Activated naive CD4-positive, alpha-beta T cell treated with Interleukin-2 at 50 U/mL for 16 hours (primary cell): ENCODE data around the gene GLCE.
"Not testable (repeated sequence)": the region's sequence is repeated elsewhere in the genome, so short reads cannot be mapped to it uniquely, and the experiment has no call there.

Experiments
- DNase-seq: peaks from one replicate; pipeline ENCODE4 v3.0.0-alpha.2; 2020

The GLCE gene

DNA sequence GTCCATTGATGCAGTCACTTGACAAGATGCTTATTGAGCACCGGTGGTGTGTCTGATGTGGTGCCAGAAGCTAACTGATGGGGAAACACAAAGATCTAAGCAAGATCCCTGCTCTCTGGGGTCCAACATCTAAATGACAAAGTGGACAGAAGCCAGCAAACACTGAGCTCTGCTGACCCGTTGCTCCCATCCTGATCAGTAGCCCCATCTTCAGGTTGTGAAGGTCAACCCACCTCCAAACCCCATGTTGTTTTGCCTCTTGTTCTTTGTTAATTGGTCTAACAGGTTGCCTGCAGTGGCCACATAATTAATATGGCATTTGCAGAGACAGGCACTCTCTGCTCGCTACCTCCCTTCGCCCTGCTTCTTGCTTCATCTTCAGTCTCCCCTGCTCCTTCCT is 21.5 kb upstream of the GLCE start:
- DNase-seq: no peak

DNA sequence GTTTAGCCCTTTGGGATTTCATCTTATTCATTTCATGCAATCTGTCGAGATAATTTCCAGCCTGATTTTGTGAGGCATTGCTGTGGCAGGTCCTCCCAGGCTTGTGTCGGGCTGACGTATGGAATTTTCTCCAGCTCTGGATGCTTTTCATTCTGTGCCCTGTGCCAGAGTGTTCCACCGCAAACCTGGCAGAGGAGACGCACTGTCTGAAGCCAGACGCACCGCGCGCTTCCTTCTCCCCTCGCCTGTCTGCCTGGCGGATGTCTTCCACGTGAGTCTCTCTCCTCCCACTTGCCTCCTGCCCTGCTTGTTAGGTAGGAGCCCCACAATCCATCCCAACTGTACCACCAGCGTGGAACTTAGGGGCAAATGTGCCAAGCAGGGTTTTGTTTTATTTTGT is 20.1 kb upstream of the GLCE start:
- no peak for DNase-seq

DNA sequence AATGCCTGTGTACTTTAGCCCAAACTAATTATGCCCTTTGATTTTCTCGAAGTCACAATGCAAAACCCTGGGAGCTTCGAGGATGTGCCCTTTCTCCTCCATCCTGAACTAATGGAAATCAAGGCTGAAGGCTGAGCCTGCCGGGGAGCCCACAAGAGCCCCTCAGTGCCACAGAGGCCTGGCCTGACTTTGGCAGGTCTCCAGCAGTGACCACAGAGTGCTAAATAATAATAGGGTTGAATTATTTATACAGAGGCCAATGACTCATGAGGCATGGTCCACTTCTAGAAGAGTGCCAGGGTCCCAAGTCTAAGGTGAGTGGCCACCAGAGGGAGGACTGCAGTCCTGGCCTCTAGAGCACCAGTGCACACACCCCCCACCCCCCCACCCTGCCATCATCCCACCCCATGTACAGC is 19.1 kb upstream of the GLCE start:
- DNase-seq: no peak

DNA sequence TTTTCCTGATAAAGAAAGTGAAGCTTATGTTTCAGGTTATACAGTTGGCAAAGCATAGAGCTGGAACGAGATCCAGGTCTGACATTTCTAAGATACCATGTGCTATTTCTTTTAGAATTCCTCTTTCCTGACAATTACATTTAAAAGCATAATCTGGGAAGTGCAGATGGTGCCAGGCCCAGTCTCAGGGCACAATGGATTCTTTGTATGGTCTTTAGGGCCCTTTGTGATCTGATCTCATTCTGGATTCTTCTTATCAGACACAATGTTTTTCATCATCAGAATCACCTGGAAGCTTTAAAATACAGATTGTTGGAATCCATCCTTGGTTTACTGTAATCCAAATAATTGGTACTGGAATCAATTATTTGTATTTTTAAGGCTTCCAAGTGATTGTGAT is 18.6 kb upstream of the GLCE start:
- no peak for DNase-seq

DNA sequence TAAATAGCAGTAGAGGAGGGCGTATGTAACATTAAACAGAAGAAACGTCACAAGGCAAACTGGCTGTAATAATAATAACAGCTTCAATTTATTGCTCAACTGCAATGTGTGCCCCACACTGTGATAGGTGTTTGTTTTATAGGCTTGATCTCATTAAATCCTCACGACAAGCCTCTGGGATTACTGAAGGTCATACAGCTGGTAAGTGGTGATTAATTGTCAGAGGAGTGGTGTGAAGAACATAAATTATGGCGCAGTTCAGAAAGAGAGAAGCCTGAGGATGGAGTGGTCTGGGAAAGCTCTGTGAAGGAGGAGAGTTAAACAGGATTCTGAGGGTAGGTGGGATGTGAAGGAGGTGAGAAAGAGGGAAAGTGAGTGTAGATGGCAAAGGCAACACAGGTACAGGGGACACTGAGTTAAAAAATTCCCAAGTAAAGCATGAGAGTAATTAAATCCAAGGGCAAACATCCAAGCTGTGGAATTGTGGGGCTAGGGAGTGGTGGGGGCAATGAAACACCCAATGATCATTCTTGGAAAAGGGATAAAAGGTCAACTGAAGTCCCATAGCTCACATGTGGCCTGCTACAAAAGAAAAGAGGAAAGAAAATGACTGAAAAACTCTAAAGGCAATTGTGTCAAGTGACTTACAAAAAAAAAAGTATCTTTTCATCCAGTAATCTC is 16.5 kb upstream of the GLCE start:
- DNase-seq: no peak

DNA sequence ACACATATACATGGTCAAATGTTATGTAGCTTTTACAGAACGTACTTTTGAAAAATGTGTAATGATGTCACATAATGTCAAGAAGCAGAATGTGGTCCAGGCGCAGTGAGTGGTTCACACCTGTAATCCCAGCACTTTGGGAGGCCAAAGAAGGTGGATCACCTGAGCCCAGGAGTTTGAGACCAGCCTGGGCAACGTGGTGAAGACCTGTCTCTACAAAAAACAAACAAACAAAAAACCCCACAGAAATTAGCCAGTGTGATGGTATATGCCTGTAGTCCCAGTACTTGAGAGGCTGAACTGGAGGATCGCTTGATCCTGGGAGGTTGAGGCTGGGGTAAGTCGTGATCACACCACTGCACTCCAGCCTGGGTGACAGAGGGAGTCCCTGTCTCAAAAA is 15.9 kb upstream of the GLCE start:
- no peak for DNase-seq

DNA sequence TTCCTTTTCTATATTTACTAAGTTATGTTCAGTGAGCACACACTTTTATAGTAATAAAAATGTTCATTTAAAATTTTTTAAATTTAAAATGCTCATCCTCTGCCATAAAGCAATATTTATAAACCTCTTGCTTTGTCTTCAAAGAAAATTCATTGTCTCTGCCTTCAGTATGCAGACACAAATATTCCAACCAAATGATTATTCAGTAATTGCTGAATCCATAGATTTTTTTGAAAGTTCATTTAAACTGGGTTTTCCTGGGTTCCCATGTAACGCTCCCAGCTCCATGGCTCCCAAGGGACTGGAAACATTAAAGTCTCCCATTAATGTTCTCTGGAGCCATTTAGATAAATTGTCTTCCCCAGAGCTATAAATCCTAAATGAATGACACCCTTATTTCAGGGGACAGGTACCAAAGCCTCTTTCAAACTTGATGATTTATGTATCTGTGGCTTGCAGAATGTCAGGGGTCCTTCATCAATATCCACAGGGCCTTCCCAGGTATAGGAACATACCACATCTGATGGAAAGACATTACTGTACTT is 15.2 kb upstream of the GLCE start:
- no peak for DNase-seq

DNA sequence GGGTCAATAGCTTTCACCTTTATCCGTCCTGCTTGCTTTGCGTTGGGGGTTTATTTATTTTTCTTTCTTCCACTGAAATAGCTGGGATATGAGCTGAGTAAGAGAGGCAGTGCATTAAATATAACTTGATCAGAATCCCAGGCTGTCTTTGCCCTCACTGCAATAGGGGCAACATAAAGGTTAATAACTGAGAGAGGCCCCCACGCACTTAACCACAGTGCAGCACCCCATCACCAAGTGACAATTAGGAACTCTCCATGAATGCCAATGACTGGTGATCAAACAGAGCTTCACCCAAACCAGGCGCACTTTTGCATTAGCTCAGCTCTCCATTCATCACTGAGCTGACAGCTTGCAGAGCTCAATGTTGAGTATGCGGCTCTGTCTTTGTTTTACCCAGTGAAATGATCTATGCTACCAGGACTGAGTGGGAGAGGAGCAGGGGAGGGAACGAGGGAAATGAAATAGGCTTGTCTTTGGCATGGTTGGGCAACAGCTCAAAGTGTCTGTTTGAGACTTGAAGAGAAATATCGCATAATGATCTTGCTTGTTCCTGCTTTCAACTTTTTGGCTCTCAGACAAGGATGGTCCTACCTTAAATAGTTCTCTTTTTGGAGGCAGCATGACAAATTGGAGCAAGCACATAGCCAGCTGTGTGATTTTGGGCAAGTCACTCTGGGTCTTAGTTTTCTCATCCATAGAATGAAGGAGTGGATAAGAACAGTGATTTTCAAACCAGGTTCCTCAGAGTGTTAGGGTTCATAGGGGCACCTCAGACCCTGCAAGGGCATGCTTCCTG is 14.5 kb upstream of the GLCE start:
- DNase-seq: no peak

DNA sequence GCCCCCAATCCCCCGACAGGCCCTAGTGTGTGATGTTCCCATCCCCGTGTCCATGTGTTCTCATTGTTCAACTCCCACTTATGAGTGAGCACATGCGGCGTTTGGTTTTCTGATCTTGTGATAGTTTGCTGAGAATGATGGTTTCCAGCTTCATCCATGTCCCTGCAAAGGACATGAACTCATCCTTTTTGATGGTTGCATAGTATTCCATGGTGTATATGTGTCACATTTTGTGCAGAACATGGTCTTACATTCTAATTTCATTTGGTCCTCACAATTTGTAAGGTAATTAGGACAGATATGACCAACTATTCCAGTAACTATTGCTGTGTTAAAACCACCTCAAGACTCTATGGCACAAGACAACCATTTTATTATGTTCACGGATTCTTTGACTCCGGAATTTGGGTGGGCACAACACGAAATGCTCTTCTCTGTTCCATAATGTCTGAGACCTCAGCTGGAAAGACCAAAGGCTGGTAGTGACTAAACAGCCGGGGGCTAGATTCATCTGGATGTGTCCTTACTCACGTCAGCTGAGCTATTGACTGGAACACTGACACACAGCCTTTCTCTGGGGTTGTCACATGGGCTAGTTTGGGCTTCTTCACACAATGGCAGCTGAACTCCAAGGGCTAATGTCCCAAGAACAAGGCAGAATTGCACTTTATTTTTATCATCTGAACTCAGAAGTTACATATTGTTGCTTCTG is 13.6 kb upstream of the GLCE start:
- no peak for DNase-seq

DNA sequence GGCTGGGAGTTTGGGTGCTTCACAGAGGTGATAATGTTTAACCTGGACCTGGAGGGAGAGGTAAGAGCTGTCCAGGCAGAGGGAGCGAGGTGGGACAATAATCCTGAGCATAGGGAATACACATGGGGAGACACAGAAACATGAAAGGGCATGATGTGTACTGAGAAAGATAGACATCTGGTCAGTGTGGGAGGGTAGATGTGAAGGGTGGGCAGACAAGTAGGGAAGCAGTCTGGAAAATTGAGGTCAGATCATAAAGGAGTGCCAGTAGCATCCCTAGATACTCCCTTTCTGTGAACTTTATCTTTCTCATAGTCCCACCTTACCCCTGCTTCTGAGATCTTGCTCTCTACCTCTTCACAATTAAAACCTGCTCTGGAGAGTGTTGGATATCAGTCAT is 12.0 kb upstream of the GLCE start:
- DNase-seq: no peak

DNA sequence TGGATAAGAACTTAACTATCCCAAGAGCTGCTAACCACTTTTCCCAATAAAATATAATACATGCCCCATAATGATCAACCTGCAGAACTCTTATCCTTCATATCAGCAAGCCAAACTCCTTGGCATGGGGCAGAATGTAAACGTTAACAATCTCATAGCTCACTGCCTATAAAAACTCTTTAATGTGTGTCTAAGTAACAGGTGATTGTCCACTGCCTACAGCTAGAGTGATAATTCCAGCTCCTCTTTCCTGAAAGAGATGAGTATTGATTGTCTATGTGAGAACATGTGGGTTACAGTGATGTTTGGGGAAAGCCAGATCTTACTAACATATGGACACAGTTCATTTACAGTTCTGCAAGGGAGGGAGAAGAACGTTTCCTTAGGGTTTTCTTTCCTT is 11.3 kb upstream of the GLCE start:
- no peak for DNase-seq

DNA sequence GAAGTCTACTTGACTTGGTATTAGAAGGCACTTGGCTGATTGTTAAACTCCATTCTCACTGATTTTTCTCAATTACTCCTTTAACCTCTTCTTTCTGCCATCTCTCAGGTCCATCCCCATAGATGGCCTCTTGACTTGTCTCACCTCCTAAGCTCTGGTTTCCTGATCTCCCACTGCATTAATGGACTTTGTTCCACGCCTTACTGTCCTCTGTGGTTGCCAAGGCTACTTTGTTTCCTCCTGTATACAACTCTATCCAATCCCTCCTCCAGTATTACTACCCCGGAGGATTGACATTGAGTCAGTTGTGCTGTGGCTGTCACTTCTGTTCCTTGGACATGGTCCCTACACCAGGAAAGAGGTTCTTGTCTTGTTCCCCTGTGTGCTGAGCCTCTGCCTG is 10.6 kb upstream of the GLCE start:
- no peak for DNase-seq

DNA sequence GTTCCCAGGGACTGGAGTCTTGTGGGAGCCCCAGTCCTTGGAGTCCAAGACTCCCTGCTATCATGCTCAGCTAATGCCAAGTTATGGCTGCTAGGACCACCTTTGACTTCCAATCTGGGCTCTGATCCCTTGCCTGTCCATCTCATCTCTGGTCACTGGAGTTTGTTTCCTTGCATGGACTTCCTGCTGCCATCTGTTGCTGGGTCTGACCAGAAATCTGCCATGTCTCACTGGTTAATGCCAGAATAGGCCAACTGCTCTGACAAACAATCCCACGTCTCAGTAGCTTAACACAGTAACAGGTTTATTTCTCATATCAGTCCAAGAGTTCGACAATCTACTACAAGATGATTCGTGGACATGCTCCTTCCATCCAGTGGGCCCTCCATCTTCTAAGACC is 10.1 kb upstream of the GLCE start:
- no peak for DNase-seq

DNA sequence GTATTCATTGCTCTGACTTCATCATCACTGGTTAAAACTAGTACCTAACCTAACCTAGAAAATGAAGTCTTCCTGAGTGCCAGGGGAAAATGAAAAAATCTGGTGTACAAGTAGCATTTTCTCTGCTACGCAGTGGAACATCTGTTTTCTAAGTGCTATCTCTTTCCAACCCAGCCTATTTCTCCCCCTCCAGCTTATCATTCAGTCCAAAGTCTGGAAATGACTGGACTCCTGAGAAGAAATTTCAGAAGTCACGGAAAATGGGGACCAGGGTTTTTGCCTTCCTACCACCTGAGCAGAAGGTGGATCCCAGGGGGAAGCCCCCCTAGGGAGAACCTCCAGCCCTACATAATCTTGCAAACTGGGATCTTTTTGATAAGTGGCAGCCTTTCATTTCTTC is 9.6 kb upstream of the GLCE start:
- no peak for DNase-seq

DNA sequence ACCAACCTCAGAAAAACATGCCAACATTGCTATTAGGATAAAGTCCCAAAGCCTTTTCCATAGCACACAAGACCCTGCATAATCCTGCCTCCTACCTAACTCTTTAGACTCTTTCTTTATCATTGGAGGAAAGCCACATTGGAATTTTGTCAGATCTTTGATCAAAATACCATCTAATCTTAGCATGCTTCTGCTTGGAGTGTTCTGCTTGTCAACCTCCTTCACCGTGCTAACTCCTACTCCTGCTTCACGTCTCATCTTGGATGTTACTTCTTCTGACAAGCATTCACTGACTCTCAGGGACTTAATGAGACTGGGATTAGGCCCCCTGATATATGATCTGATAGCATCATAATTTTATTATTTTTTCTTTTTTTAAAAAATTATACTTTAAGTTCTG is 7.4 kb upstream of the GLCE start:
- DNase-seq: no peak

DNA sequence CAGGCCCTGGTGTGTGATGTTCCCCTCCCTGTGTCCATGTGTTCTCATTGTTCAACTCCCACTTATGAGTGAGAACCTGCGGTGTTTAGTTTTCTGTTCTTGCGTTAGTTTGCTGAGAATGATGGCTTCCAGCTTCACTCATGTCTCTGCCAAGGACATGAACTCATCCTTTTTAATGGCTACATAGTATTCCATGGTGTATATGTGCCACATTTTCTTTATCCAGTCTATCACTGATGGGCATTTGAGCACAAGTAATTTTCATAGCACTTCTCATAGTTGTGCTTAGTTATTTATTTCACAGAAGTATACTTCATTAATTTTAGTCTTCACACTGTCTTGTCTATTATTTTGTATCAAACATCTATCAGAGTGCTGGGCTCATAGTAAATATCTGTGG is 6.8 kb upstream of the GLCE start:
- DNase-seq: not testable (repeated sequence)

DNA sequence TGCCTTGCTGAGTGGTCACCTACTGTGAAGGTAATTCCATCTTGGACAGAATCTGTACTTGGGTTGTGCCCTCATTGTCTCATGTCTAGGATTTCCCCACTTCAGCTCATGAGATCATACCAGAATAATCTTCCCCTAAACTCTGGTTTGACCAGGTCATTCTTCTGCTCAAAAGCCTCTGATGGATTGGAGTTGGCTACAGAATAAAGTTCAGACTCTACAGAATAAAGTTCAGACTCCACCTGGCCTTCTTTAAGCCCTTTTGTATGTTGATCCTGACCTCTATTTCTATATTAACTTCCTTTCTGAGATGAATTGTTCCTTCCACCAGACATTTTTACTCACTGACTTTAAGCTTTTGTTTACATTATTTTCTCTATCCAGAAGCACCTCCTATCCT is 6.4 kb upstream of the GLCE start:
- DNase-seq: no peak

DNA sequence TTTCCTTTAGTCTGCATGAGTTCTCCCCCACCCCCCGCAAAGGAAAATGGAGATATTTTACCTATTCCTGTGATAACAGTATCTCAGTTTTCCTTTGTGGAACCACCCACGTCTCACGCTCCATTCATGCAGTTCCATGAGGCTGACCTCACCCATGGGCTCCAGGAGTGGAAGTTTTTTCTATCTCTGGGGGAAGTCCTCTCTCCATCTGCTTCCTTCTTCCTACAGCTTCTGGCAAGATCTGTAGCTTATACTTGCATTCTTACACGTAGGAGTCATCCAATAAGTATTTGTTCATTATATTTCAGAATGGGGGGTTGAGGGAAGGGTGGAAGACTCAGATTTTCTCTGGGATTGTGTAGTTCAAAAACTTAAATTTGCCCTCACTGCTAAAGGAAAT is 5.8 kb upstream of the GLCE start:
- DNase-seq: no peak

DNA sequence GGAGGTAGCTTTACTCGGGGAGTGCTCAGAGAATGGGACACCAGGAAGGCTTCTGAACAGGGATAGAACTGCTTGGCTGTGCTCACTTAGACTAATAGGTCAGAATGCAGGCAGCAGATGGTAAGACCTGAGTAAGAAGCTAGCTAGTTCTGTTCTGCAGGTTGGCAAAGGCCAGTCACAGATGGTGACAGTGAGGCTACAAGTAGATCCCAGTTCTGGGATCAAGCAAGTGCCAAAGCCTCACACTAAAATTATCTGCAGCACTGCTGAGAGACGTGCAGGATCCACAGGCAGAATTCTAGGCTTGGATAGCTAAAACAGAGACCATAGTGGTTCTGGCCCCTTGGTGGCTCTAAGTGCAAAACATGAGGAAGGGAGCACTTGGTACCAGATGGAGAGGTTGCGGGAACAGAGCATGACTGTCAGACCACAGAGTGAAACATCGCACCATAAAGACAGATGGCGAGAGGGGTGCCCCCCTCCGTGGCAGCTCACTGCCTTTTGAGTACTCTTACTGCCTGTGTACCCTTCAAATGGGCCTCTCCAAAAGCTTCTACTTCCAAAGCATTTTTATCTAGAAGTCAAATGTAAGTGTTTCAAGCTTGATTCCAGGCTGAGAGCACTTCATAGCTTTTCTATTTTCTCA is 3.6 kb upstream of the GLCE start:
- no peak for DNase-seq

DNA sequence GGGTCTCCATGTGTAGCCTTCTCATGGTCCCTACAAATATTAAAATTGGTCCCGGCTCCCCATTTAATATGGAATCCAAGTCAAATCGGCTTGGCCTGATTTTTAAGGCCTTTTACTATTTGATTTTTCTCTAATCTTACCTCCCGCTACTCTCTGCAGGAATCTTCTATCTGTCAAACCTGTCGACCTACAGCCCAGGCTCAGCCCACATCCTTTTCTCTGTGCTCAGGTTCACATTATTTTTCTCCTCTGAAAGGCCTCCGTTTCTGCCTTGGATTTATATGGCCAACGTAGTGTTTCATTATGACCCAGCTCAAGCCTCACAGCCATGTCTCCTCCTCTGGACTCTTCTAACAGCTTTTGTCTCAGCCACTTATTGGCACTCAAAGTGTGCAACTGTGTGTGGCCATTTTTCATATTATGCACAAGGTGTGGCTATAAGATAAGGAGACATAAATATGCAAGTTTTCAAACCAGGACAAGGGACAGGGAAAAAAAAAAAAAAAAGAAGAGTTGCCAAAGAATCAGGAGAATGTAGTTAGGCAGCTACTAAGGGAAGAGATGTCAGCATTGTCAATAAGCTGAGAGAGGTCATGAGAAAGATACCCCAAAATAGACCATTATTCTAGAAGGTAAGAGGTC is 2.1 kb upstream of the GLCE start:
- no peak for DNase-seq

DNA sequence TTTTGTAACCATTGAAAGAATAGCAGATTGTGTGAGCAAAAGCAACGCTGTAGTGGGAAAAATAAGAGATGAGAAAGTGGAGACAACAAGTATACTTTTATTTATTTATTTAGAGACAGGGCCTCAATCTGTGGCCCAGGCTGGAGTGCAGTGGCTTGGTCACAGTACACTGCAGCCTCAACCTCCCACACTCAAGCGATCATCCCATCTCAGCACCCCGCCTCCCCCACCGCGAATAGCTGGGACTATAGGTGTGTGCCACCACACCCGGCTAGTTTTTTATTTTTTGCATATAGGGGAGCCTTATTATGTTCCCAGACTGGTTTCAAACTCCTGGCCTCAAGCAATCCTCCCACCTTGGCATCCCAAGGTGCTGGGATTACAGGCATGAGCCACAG is 1.6 kb upstream of the GLCE start:
- DNase-seq: no peak

DNA sequence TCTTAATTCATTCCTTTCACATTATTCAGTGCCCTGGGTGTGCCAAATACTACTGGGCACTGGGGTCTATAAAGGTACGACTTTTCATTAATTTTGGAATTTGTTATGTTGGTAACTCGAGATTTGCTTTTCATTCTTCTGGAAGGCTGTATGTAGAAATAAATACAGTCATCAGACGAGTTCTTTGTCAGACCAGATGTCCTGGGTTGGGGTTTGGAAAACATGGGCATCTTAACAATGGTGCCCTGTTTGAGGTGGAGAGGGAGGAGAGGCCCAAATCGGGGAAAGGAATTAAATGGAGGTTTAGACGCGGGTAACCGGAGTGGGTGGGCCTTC is 662 bp upstream of the GLCE start:
- DNase-seq: no peak
